H1 (cell line): ENCODE results near the gene GCSH. TPM values are rescaled to one million over a fixed set of nuclear protein-coding genes. Genes with fewer than 3 reads are reported as not detected.

ENCODE experiments used
- CTCF ChIA-PET: fragments of 300-600 bp; sonication (Branson Sonifier 250); formaldehyde crosslinking; loops from one replicate; lab custom pipeline; 2021; ENCODE audit not compliant: partially characterized antibody; lab: Charles Lee
- POLR2A ChIA-PET: fragments of 300-600 bp; sonication (Branson Sonifier 250); formaldehyde crosslinking; loops from one replicate; lab custom pipeline; 2021; ENCODE audit warnings: inconsistent platforms; ENCODE audit not compliant: partially characterized antibody; lab: Charles Lee
- DNase-seq, 2 experiments: peaks; one replicate each; pipeline versions ENCODE4 v3.0.0 to v3.0.0-alpha.2; 2010 to 2022; ENCODE audit warnings: low spot score in 2 of 2, low read depth in 1 of 2, mixed read lengths in 1 of 2
- FAIRE-seq: peaks from 2 replicates; lab custom pipeline; 2011; peaks lifted over from hg19 to GRCh38; lab: Jason Lieb, UNC
- H2AFZ ChIP-seq: 2 replicates; pipeline ENCODE4 v1.8.1; 2012; ENCODE audit warnings: low read length, inconsistent platforms
- H2AK5ac ChIP-seq: 2 replicates; pipeline ENCODE4 v1.6.1; 2013; ENCODE audit warnings: low read depth, low read length
- H2BK120ac ChIP-seq: replicated peaks from 2 replicates; pipeline ENCODE3; 2013; ENCODE audit warnings: low read depth, low read length, inconsistent platforms
- H2BK12ac ChIP-seq: 2 replicates; pipeline ENCODE4 v1.6.1; 2013; ENCODE audit warnings: low read depth, low read length
- H2BK15ac ChIP-seq: 2 replicates; pipeline ENCODE4 v1.6.1; 2013; ENCODE audit warnings: low read length
- H2BK20ac ChIP-seq: 2 replicates; pipeline ENCODE4 v1.6.1; 2013; ENCODE audit warnings: low read length
- H2BK5ac ChIP-seq: 2 replicates; pipeline ENCODE4 v1.6.1; 2013; ENCODE audit warnings: low read depth, low read length
- H3K14ac ChIP-seq: 2 replicates; pipeline ENCODE4 v1.6.1; 2013; ENCODE audit warnings: inconsistent platforms; ENCODE audit not compliant: insufficient read length
- H3K18ac ChIP-seq: 2 replicates; pipeline ENCODE4 v1.6.1; 2013; ENCODE audit warnings: low read length; ENCODE audit errors: extremely low read depth
- H3K23ac ChIP-seq: 2 replicates; pipeline ENCODE4 v1.6.1; 2013; ENCODE audit warnings: inconsistent platforms; ENCODE audit not compliant: insufficient read length
- H3K23me2 ChIP-seq: 2 replicates; pipeline ENCODE4 v1.6.1; 2013; ENCODE audit warnings: low read depth, low read length
- H3K27ac ChIP-seq: 2 replicates; pipeline ENCODE4 v1.6.1; 2011; ENCODE audit warnings: low read depth, low read length, inconsistent platforms
- H3K27me3 ChIP-seq, 4 experiments: replicated peaks in 1 of 4; 1 replicate in 1 of 4; 2 replicates in 3 of 4; pipeline versions ENCODE4 v1.6.1 to v1.8.1; 2011 to 2013; ENCODE audit warnings: low read length in 3 of 4, mild to moderate bottlenecking in 3 of 4, inconsistent platforms in 2 of 4, mixed read lengths in 2 of 4, moderate library complexity in 1 of 4; ENCODE audit not compliant: control insufficient read depth in 3 of 4, insufficient read depth in 3 of 4; ENCODE audit errors: extremely low read depth in 1 of 4
- H3K36me3 ChIP-seq, 4 experiments: 2 replicates each; pipeline versions ENCODE4 v1.6.1 to v1.8.1; 2011 to 2013; ENCODE audit warnings: mild to moderate bottlenecking in 4 of 4, low read length in 3 of 4, moderate library complexity in 2 of 4, control low read depth in 1 of 4, inconsistent platforms in 1 of 4; ENCODE audit not compliant: insufficient read depth in 4 of 4, control insufficient read depth in 2 of 4
- H3K4ac ChIP-seq: replicated peaks from 2 replicates; pipeline ENCODE3; 2013; ENCODE audit warnings: low read length, low read depth, mixed read lengths, inconsistent platforms; ENCODE audit not compliant: insufficient read length
- H3K4me1 ChIP-seq, 4 experiments: replicated peaks in 1 of 4; 1 replicate in 1 of 4; 2 replicates in 3 of 4; pipeline versions ENCODE4 v1.6.1 to v1.8.1; 2011 to 2013; ENCODE audit warnings: low read length in 3 of 4, inconsistent platforms in 2 of 4, mixed read lengths in 1 of 4; ENCODE audit not compliant: insufficient read depth in 4 of 4, control insufficient read depth in 3 of 4
- H3K4me2 ChIP-seq, 2 experiments: 2 replicates each; pipeline versions ENCODE4 v1.6.1 to v1.8.1; 2011 to 2013; ENCODE audit warnings: low read depth in 2 of 2, low read length in 2 of 2, control low read depth in 1 of 2, inconsistent platforms in 1 of 2, mild to moderate bottlenecking in 1 of 2; ENCODE audit not compliant: insufficient read depth in 1 of 2
- H3K4me3 ChIP-seq, 4 experiments: fragments of 200-600, 300-600 bp in 1 of 4; sonication (generic), shearing (Covaris generic), sonication (Bioruptor Twin) in 1 of 4; 2 replicates each; pipeline versions ENCODE4 v1.5.1 to v1.8.1; 2011 to 2016; ENCODE audit warnings: low read length in 4 of 4, low read depth in 3 of 4, control low read depth in 2 of 4, inconsistent platforms in 2 of 4, mild to moderate bottlenecking in 2 of 4, mixed read lengths in 1 of 4, moderate library complexity in 1 of 4; ENCODE audit not compliant: insufficient read depth in 2 of 4; ENCODE audit errors: extremely low read depth in 1 of 4
- H3K56ac ChIP-seq: replicated peaks from 2 replicates; pipeline ENCODE3; 2013; ENCODE audit warnings: low read depth, mild to moderate bottlenecking, mixed read lengths, low read length, inconsistent platforms; ENCODE audit not compliant: insufficient read length
- H3K79me1 ChIP-seq: 2 replicates; pipeline ENCODE4 v1.6.1; 2013; ENCODE audit warnings: low read depth, low read length, control low read depth
- H3K79me2 ChIP-seq, 2 experiments: 2 replicates each; pipeline versions ENCODE4 v1.6.1 to v1.8.1; 2012 to 2013; ENCODE audit warnings: low read length in 2 of 2, mild to moderate bottlenecking in 2 of 2, inconsistent platforms in 1 of 2; ENCODE audit not compliant: insufficient read depth in 2 of 2, control insufficient read depth in 1 of 2
- H3K9ac ChIP-seq, 4 experiments: replicated peaks in 1 of 4; 1 replicate in 1 of 4; 2 replicates in 3 of 4; pipeline versions ENCODE4 v1.6.1 to v1.8.1; 2011 to 2013; ENCODE audit warnings: low read depth in 3 of 4, low read length in 3 of 4, control low read depth in 2 of 4, mild to moderate bottlenecking in 2 of 4, moderate library complexity in 2 of 4, inconsistent platforms in 1 of 4; ENCODE audit errors: extremely low read depth in 1 of 4
- H3K9me3 ChIP-seq, 2 experiments: 2 replicates each; pipeline versions ENCODE4 v1.6.1 to v1.8.1; 2012 to 2013; ENCODE audit warnings: mild to moderate bottlenecking in 2 of 2, moderate library complexity in 2 of 2, control low read depth in 1 of 2, inconsistent platforms in 1 of 2, low read depth in 1 of 2, low read length in 1 of 2, mixed read lengths in 1 of 2; ENCODE audit not compliant: insufficient read depth in 2 of 2
- H4K20me1 ChIP-seq, 2 experiments: replicated peaks in 1 of 2; 2 replicates each; pipeline versions ENCODE3 to v1.8.1; 2011 to 2013; ENCODE audit warnings: inconsistent platforms in 2 of 2, low read length in 2 of 2, mild to moderate bottlenecking in 1 of 2; ENCODE audit not compliant: insufficient read depth in 2 of 2, control insufficient read depth in 1 of 2
- H4K5ac ChIP-seq: 2 replicates; pipeline ENCODE4 v1.6.1; 2013; ENCODE audit warnings: low read length, low read depth, mixed read lengths, inconsistent platforms; ENCODE audit not compliant: insufficient read length
- H4K8ac ChIP-seq: 2 replicates; pipeline ENCODE4 v1.8.0; 2013; ENCODE audit warnings: mild to moderate bottlenecking, moderate library complexity, low read length, inconsistent platforms; ENCODE audit not compliant: insufficient read depth; ENCODE audit errors: extremely low read depth
- H4K91ac ChIP-seq: replicated peaks from 2 replicates; pipeline ENCODE3; 2013; ENCODE audit warnings: low read length, mixed read lengths, inconsistent platforms; ENCODE audit not compliant: insufficient read length
- ATF3 ChIP-seq: IDR thresholded peaks from 2 replicates; pipeline ENCODE4 v1.6.1; 2011; ENCODE audit warnings: low read depth, mild to moderate bottlenecking, low read length; ENCODE audit not compliant: insufficient read depth
- BACH1 ChIP-seq: IDR thresholded peaks from 2 replicates; pipeline ENCODE4 v1.6.1; 2012; ENCODE audit warnings: low read length, improper control_type of control experiment
- CREB1 ChIP-seq: IDR thresholded peaks from 2 replicates; pipeline ENCODE4 v1.6.1; 2012; ENCODE audit warnings: inconsistent platforms
- MAX ChIP-seq: IDR thresholded peaks from 2 replicates; pipeline ENCODE4 v1.6.1; 2012; ENCODE audit warnings: inconsistent platforms
- NRF1 ChIP-seq: IDR thresholded peaks from 2 replicates; pipeline ENCODE4 v1.6.1; 2011; ENCODE audit warnings: mild to moderate bottlenecking, low read depth, low read length, improper control_type of control experiment
- RNF2 ChIP-seq: fragments of 200-900, 300-1000 bp; sonication (generic); IDR thresholded peaks from 2 replicates; pipeline ENCODE4 v1.7.1; 2016; ENCODE audit warnings: borderline replicate concordance, low read depth, mild to moderate bottlenecking, antibody characterized with exemption, low read length; ENCODE audit not compliant: poor library complexity, severe bottlenecking; ENCODE audit errors: missing control alignments
- TAF1 ChIP-seq: IDR thresholded peaks from 2 replicates; pipeline ENCODE4 v1.6.1; 2011; ENCODE audit warnings: mild to moderate bottlenecking, low read depth, low read length
- TBP ChIP-seq: IDR thresholded peaks from 2 replicates; pipeline ENCODE4 v1.6.1; 2011; ENCODE audit warnings: low read depth, low read length, improper control_type of control experiment
- USF2 ChIP-seq: IDR thresholded peaks from 2 replicates; pipeline ENCODE4 v1.6.1; 2011; ENCODE audit warnings: low read length, improper control_type of control experiment
- WGBS, 2 experiments: shearing (Covaris generic) in 1 of 2; methylation state at CpG; one replicate each; pipeline versions ENCODE4 v1.1.6 to v1.1.7; 2013 to 2015; ENCODE audit warnings: low lambda C conversion rate in 2 of 2, mixed read lengths in 2 of 2, inconsistent platforms in 1 of 2, low coverage in 1 of 2, missing lambda C conversion rate in 1 of 2; ENCODE audit not compliant: insufficient replicate concordance in 2 of 2, insufficient coverage in 1 of 2, insufficient read length in 1 of 2; ENCODE audit errors: extremely low coverage in 1 of 2, missing lambda C conversion rate in 1 of 2; 5-methylcytosine and 5-hydroxymethylcytosine counted together
- polyA plus RNA-seq, 7 experiments: library from polyadenylated mRNA; depleted of rRNA in 3 of 7; stranded (reverse) in 5 of 7; unstranded in 2 of 7; fragments of >200 nt in 5 of 7; fragments of 200-250 nt in 2 of 7; gene quantifications; 1 replicate in 5 of 7; 2 replicates in 1 of 7; 4 replicates in 1 of 7; pipeline versions ENCODE4 v1.2.1 to v1.2.3, GENCODE V29; 2011 to 2013; ENCODE audit warnings: missing spikeins in 2 of 7, mixed read lengths in 2 of 7
- total RNA-seq: library from RNA; stranded (reverse); fragmentation: NEBNext Ultra II Directional; extraction: Animal tissue kit (Norgen Biotek cat#: 25700); gene quantifications from 2 replicates; pipeline ENCODE4 v1.2.1, GENCODE V29; 2021

GCSH gene
- total and polyA plus RNA-seq, 2 of the 8 experiments (the other 6 are each of a cell fraction or from before 2014, with no cell fraction given): 28.2 to 108 TPM

DNA sequence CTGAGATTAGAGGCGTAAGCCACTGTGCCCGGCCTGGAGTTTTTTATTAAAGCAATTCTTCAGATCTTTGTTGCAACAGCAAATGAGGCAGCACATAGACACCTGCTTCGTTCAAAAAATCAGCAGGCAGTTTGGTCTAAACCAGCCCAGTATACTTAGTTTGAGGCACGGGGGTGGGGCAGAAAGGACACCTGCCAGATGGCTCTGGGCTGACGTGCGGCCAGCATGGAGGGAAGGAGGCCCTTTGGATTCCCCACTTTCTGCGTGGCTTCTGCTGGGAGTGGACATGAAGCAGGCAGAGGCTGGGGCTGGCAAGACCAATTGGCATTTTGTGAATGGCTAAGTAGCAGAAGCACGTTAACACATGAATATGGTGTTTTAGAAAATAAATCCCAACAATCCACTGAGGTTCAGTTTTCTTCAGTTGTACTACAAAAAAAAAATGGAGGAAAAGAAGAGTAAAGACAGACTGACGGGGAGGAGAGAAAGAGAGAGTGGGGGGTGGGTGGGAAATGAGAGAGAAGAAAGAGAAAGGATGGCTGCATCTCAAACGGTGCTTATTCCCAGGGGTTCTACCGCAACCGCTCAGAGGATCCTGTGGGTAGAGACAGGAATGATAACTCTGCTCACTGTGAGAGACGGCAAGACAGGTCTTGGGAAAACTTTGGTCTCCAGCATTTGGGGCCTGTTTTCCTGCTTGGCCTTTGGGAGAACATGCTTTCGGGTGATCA is 35.5 kb downstream of the GCSH start:
- peak overlapping the region in 1 of 2 experiments; percentile 28; a peak in 2 of 4 replicates for H3K4me2 ChIP-seq
- H2AFZ ChIP-seq: no peak overlapping the region; the same call in 1 of the 2 replicates
- no peak overlapping the region for H2BK120ac ChIP-seq
- H2BK20ac ChIP-seq: no peak overlapping the region
- no peak overlapping the region for H3K27ac ChIP-seq
- H3K36me3 ChIP-seq: no peaks in the 10 kb centered on the region
- H2BK5ac ChIP-seq: no peak overlapping the region
- no peaks in the 10 kb centered on the region for H3K23me2 ChIP-seq
- no peak overlapping the region for H3K4me3 ChIP-seq
- 86 to 100% methylated on average over 1 to 10 of the region's 14 CpGs for WGBS, 2 experiments
- FAIRE-seq: no peak
- POLR2A ChIA-PET: interaction anchor here (1.1 kb wide), 1 partner anchor 14 kb away, joined by 3 read pairs; no protein-coding TSS in a partner anchor
- no peak overlapping the region for H3K18ac ChIP-seq
- no peaks in the 10 kb centered on the region for H3K79me1 ChIP-seq
- H4K91ac ChIP-seq: no peak overlapping the region
- H3K4me1 ChIP-seq: peaks cover 2 to 14% (median 5%) of the 10 kb centered on the region in 4 experiments; a peak in 5 of 7 replicates
- no peaks in the 10 kb centered on the region for H3K79me2 ChIP-seq
- H4K5ac ChIP-seq: no peak overlapping the region
- H3K56ac ChIP-seq: no peak overlapping the region
- no peak overlapping the region for H2BK15ac ChIP-seq
- DNase-seq: no peak
- no peak overlapping the region for H4K8ac ChIP-seq
- no peak overlapping the region; a peak in 1 of 7 replicates for H3K9ac ChIP-seq
- no peak overlapping the region for H2AK5ac ChIP-seq
- H3K27me3 ChIP-seq: no peaks in the 10 kb centered on the region
- H4K20me1 ChIP-seq: no peaks in the 10 kb centered on the region
- 0 out of 2 replicates have a peak overlapping the region, but pooled peaks have one; percentile 50 for H2BK12ac ChIP-seq
- no peak overlapping the region for H3K14ac ChIP-seq
- no peak overlapping the region for H3K23ac ChIP-seq
- no peaks in the 10 kb centered on the region for H3K9me3 ChIP-seq
- H3K4ac ChIP-seq: no peak overlapping the region
- CTCF ChIA-PET: no interaction called here
- TF ChIP-seq RNF2: no peak
- TF ChIP-seq NRF1: no peak
- TF ChIP-seq CREB1: no peak
- TF ChIP-seq ATF3: no peak
- TF ChIP-seq TBP: no peak
- no peak for TF ChIP-seq TAF1
- TF ChIP-seq MAX: no peak
- TF ChIP-seq USF2: no peak
- no peak for TF ChIP-seq BACH1
